Kidney epithelial cell (primary cell): ENCODE results near the gene GLB1L2. TPM values are rescaled to one million over a fixed set of nuclear protein-coding genes. Genes with fewer than 3 reads are reported as not detected.
"Not testable (repeated sequence)": the region's sequence is repeated elsewhere in the genome, so short reads cannot be mapped to it uniquely, and the experiment has no call there.

Experiments used
- DNase-seq: peaks from one replicate; pipeline ENCODE4 v3.0.0-alpha.2; 2010; ENCODE audit warnings: low read depth
- H3K27me3 ChIP-seq: 2 replicates; pipeline ENCODE4 v1.6.0; 2011; ENCODE audit warnings: low read length; ENCODE audit not compliant: control insufficient read depth, insufficient read depth
- H3K36me3 ChIP-seq: 2 replicates; pipeline ENCODE4 v1.5.1; 2011; ENCODE audit warnings: low read length; ENCODE audit not compliant: control insufficient read depth, insufficient read depth
- H3K4me3 ChIP-seq: 2 replicates; pipeline ENCODE4 v1.5.1; 2011; ENCODE audit warnings: low read depth, mild to moderate bottlenecking, control low read depth, low read length
- CTCF ChIP-seq: IDR thresholded peaks from 2 replicates; pipeline ENCODE4 v1.5.1; 2011; ENCODE audit warnings: mild to moderate bottlenecking, moderate library complexity, low read length, control low read depth, inconsistent platforms; ENCODE audit not compliant: insufficient read depth, poor library complexity, severe bottlenecking
- total RNA-seq: library from RNA; depleted of rRNA; stranded (reverse); fragments of >200 nt; gene quantifications from 2 replicates; pipeline ENCODE4 v1.2.3, GENCODE V29; 2015

Gene GLB1L2
- total RNA-seq, 1 donor from 2014 or later: 16.3 TPM

- H3K36me3 ChIP-seq: no peaks in the 10 kb centered on the region
- no peaks in the 10 kb centered on the region for H3K27me3 ChIP-seq
- TF ChIP-seq CTCF: no peak
- no peak for DNase-seq
- no peak overlapping the region for H3K4me3 ChIP-seq
These were observed 11.0 kb downstream of the GLB1L2 start for GRCh38 chr11:134342572-134343340.

GRCh38 chr11:134343646-134344045 lies 11.9 kb downstream of the GLB1L2 start:
- no peak for TF ChIP-seq CTCF
- no peak for DNase-seq
- H3K36me3 ChIP-seq: no peaks in the 10 kb centered on the region
- no peak overlapping the region for H3K4me3 ChIP-seq
- H3K27me3 ChIP-seq: no peaks in the 10 kb centered on the region

GRCh38 chr11:134344497-134345236 lies 12.9 kb downstream of the GLB1L2 start:
- not testable (repeated sequence) for H3K36me3 ChIP-seq, H3K4me3 ChIP-seq, DNase-seq, H3K27me3 ChIP-seq

- DNase-seq: no peak
- Histone ChIP-seq H3K36me3 (no peaks in the 10 kb centered on the region), H3K27me3 (no peaks in the 10 kb centered on the region), H3K4me3 (no peak overlapping the region)
- no peak for TF ChIP-seq CTCF
These were observed 13.4 kb downstream of the GLB1L2 start for GRCh38 chr11:134345237-134345550.

GRCh38 chr11:134346101-134346975 lies 14.6 kb downstream of the GLB1L2 start:
- TF ChIP-seq CTCF: no peak
- H3K36me3 ChIP-seq: no peaks in the 10 kb centered on the region
- H3K27me3 ChIP-seq: no peaks in the 10 kb centered on the region
- no peak for DNase-seq
- H3K4me3 ChIP-seq: no peak overlapping the region

- DNase-seq: no peak
- Histone ChIP-seq H3K27me3 (no peaks in the 10 kb centered on the region), H3K36me3 (no peaks in the 10 kb centered on the region), H3K4me3 (no peak overlapping the region)
- no peak for TF ChIP-seq CTCF
These were observed 15.2 kb downstream of the GLB1L2 start for GRCh38 chr11:134346976-134347350.
